HG02759 (cell line): ENCODE results near the gene NIM1K.
A peak's percentile ranks its signal among the peaks of the same experiment; 100 is the strongest.
"Not testable (repeated sequence)": the region's sequence is repeated elsewhere in the genome, so short reads cannot be mapped to it uniquely, and the experiment has no call there.

Experiments used
- ATAC-seq: cut with Tn5 transposase; IDR thresholded peaks from one replicate; pipeline ENCODE4 v1.9.1; 2021; ENCODE audit warnings: mild to moderate bottlenecking, moderate library complexity; ENCODE audit not compliant: unreplicated experiment

Gene NIM1K

GRCh38 chr5:43227655-43228054, 35.6 kb downstream of the NIM1K start:
- no peak for ATAC-seq

GRCh38 chr5:43230707-43231106, 38.7 kb downstream of the NIM1K start:
- ATAC-seq = no peak

- ATAC-seq = peak; percentile 52
Observed at GRCh38 chr5:43231977-43232376, 40.0 kb downstream of the NIM1K start.

GRCh38 chr5:43232943-43233833, 41.2 kb downstream of the NIM1K start:
- ATAC-seq = no peak

- peak; percentile 65 for ATAC-seq
Observed at GRCh38 chr5:43233946-43234345, 41.9 kb downstream of the NIM1K start.

- ATAC-seq = no peak
Observed at GRCh38 chr5:43236653-43237355, 44.8 kb downstream of the NIM1K start.

GRCh38 chr5:43242196-43242595, 50.2 kb downstream of the NIM1K start:
- ATAC-seq = no peak

- no peak for ATAC-seq
Observed at GRCh38 chr5:43243270-43243669, 51.2 kb downstream of the NIM1K start.

GRCh38 chr5:43244823-43245565, 53.0 kb downstream of the NIM1K start:
- ATAC-seq = peak; percentile 79

- peak; percentile 41 for ATAC-seq
Observed at GRCh38 chr5:43245724-43246385, 53.8 kb downstream of the NIM1K start.

GRCh38 chr5:43251754-43252153, 59.7 kb downstream of the NIM1K start:
- no peak for ATAC-seq

GRCh38 chr5:43255704-43256103, 63.7 kb downstream of the NIM1K start:
- no peak for ATAC-seq

- peak; percentile 53 for ATAC-seq
Observed at GRCh38 chr5:43256261-43256966, 64.4 kb downstream of the NIM1K start.

- no peak for ATAC-seq
Observed at GRCh38 chr5:43258116-43258515, 66.1 kb downstream of the NIM1K start.

GRCh38 chr5:43262269-43262668, 70.2 kb downstream of the NIM1K start:
- not testable (repeated sequence) for ATAC-seq

- peak; percentile 95 for ATAC-seq
Observed at GRCh38 chr5:43268188-43268820, 76.3 kb downstream of the NIM1K start.

- ATAC-seq = no peak
Observed at GRCh38 chr5:43270645-43271044, 78.6 kb downstream of the NIM1K start.

- no peak for ATAC-seq
Observed at GRCh38 chr5:43273552-43273951, 81.5 kb downstream of the NIM1K start.

GRCh38 chr5:43274435-43275114, 82.5 kb downstream of the NIM1K start:
- no peak for ATAC-seq
